SH-SY5Y (cell line): ENCODE data around the gene SPTY2D1.

ENCODE experiments used
- GATA2 ChIP-seq: IDR thresholded peaks from 2 replicates; pipeline ENCODE4 v1.6.1; 2011; ENCODE audit warnings: mild to moderate bottlenecking, low read depth, low read length
- GATA3 ChIP-seq: IDR thresholded peaks from 2 replicates; pipeline ENCODE4 v1.6.1; 2011; ENCODE audit warnings: low read depth, mild to moderate bottlenecking, low read length, moderate library complexity

DNA sequence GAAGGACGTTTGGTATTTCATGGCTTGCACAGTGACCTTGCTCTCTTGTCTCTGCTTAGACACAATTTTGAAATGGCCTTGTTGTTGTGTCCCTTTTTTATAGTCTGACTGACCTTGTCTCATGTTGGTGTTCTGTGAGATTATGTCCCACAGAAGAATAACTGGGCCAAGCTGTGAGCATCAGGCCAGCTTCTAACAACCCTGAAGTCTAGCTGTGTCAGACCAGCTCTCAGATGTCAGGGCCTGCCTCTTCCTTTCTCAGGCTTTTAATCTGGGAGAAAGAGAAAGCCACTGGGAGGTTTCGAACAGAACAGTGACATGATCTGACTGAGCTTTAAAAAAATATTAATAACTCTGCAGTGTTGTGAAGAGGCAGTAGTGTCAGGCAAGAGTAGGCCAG is 43.6 kb downstream of the SPTY2D1 start:
- no peak for TF ChIP-seq GATA2
- no peak for TF ChIP-seq GATA3
